Peyer's patch (tissue), 4 donors: ENCODE data around the gene RUBCN.
"Not testable (repeated sequence)": the region's sequence is repeated elsewhere in the genome, so short reads cannot be mapped to it uniquely, and the experiment has no call there.

Source experiments
- POLR2A ChIP-seq, 2 donors: fragments of 450-650 bp; IDR thresholded peaks; one replicate each; pipeline ENCODE4 v1.5.1; 2017; ENCODE audit warnings: antibody characterized with exemption in 2 of 2, mild to moderate bottlenecking in 2 of 2, moderate library complexity in 2 of 2
- TF ChIP-seq, protein P1 (sequence below), 6 experiments: fragments of 450-650 bp in 4 of 6; fragments of 200-600 bp in 2 of 6; sonication (generic) in 1 of 6; IDR thresholded peaks; one replicate each; pipeline ENCODE4 v1.5.1; 2017 to 2019; ENCODE audit warnings: antibody characterized with exemption in 6 of 6, mild to moderate bottlenecking in 3 of 6, moderate library complexity in 1 of 6

GRCh38 chr3:197666221-197666842 is 70.4 kb downstream of the RUBCN start:
- TF ChIP-seq POLR2A (IDR thresholded peaks at IDR 0.05): not testable (repeated sequence)
- TF ChIP-seq, protein P1, sequence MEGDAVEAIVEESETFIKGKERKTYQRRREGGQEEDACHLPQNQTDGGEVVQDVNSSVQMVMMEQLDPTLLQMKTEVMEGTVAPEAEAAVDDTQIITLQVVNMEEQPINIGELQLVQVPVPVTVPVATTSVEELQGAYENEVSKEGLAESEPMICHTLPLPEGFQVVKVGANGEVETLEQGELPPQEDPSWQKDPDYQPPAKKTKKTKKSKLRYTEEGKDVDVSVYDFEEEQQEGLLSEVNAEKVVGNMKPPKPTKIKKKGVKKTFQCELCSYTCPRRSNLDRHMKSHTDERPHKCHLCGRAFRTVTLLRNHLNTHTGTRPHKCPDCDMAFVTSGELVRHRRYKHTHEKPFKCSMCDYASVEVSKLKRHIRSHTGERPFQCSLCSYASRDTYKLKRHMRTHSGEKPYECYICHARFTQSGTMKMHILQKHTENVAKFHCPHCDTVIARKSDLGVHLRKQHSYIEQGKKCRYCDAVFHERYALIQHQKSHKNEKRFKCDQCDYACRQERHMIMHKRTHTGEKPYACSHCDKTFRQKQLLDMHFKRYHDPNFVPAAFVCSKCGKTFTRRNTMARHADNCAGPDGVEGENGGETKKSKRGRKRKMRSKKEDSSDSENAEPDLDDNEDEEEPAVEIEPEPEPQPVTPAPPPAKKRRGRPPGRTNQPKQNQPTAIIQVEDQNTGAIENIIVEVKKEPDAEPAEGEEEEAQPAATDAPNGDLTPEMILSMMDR (IDR thresholded peaks at IDR 0.05): not testable (repeated sequence)
